Gastrocnemius medialis (tissue), 4 donors: ENCODE results near the gene STC2.

Experiments
- POLR2A ChIP-seq, 2 donors: fragments of 450-650 bp; IDR thresholded peaks; one replicate each; pipeline ENCODE4 v1.6.1; 2017; ENCODE audit warnings: antibody characterized with exemption in 2 of 2, mild to moderate bottlenecking in 2 of 2, moderate library complexity in 2 of 2
- TF ChIP-seq, protein P1 (sequence below), 5 experiments: fragments of 450-650 bp in 3 of 5; fragments of 200-600 bp in 2 of 5; sonication (generic) in 2 of 5; IDR thresholded peaks in 4 of 5; conservative IDR thresholded peaks in 1 of 5; 1 replicate in 4 of 5; 2 replicates in 1 of 5; pipeline ENCODE4 v1.5.1; 2016 to 2019; ENCODE audit warnings: antibody characterized with exemption in 5 of 5, mild to moderate bottlenecking in 3 of 5, moderate library complexity in 3 of 5

DNA sequence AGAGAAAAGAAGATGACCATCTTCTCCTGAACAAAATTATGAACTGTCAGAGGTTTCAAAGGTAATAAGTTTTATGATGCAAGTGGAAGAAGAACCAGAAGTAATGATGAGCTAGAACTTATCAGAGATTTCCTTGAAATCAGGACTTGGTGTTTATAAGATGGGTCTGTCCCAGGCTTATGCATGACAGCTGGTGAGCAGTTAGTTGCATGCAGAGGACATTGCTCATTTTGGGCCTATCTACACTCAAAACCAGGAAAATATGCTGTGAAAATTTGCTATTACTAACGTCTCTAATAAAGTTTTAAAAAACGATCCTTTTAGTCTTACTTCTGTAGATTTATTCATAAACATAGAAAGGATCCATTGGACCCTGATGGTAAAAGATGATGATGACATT lies 6.6 kb upstream of the STC2 start:
- TF ChIP-seq, protein P1, sequence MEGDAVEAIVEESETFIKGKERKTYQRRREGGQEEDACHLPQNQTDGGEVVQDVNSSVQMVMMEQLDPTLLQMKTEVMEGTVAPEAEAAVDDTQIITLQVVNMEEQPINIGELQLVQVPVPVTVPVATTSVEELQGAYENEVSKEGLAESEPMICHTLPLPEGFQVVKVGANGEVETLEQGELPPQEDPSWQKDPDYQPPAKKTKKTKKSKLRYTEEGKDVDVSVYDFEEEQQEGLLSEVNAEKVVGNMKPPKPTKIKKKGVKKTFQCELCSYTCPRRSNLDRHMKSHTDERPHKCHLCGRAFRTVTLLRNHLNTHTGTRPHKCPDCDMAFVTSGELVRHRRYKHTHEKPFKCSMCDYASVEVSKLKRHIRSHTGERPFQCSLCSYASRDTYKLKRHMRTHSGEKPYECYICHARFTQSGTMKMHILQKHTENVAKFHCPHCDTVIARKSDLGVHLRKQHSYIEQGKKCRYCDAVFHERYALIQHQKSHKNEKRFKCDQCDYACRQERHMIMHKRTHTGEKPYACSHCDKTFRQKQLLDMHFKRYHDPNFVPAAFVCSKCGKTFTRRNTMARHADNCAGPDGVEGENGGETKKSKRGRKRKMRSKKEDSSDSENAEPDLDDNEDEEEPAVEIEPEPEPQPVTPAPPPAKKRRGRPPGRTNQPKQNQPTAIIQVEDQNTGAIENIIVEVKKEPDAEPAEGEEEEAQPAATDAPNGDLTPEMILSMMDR (IDR thresholded peaks at IDR 0.05 in 4 of 5, conservative IDR thresholded peaks at IDR 0.05 in 1 of 5) = no peak
- TF ChIP-seq POLR2A (IDR thresholded peaks at IDR 0.05) = no peak
